GM23248 (cell line): Measurements from ENCODE around the gene CBLN1.

ENCODE experiments used
- EZH2 ChIP-seq: fragments of 200-600 bp; sonication (generic); IDR thresholded peaks from 2 replicates; pipeline ENCODE4 v1.6.1; 2018; ENCODE audit warnings: antibody characterized with exemption, mild to moderate bottlenecking; ENCODE audit not compliant: insufficient read depth, poor library complexity, severe bottlenecking
- EZH2phosphoT487 ChIP-seq: fragments of 200-600 bp; sonication (generic); IDR thresholded peaks from 2 replicates; pipeline ENCODE4 v1.6.1; 2018; ENCODE audit warnings: antibody characterized with exemption, moderate library complexity, mild to moderate bottlenecking, low read depth; ENCODE audit not compliant: insufficient read depth

DNA sequence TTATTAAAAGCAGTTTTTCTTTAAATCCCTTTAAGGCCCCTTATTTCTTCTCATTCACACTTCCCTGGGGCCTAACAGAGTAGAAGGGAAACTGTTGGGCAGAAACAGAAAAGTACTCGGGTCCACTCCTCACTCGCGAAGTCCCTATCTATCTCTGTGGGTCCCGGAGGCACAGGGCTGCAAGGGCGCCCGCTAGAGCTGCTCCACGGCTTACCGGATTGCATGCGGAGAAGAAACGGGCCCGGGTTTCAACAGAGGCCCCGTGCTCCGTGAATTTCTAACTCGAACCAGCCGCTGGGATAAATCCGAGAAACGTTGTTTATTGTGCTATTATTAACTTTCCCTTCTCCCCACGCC is 4.3 kb downstream of the CBLN1 start:
- no peak for TF ChIP-seq EZH2phosphoT487
- no peak for TF ChIP-seq EZH2
